ENCODE results near the gene TXNL1.
A peak's percentile ranks its signal among the peaks of the same experiment; 100 is the strongest.
"Not testable (repeated sequence)": the region's sequence is repeated elsewhere in the genome, so short reads cannot be mapped to it uniquely, and the experiment has no call there.

The TXNL1 gene

DNA sequence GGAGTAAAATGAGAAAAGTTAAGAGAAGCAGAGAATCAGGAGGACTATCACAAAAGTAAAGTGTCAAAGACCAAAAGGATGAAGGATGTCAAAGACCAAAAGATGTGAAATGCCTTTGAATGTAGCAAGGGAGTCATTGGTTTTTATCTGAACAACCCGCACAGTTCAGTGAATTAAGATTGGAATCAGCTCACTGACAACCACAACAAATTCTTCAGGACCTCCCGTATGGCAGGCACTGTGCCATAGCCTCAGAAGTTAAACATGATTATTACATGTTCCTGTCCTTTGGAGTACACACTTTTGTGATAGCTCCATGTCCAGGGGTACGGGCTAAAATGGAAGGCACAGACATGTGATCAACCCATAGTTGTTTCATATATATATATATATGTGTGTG, 5.0 kb upstream of the TXNL1 start:
- DNase-seq = no peak

DNA sequence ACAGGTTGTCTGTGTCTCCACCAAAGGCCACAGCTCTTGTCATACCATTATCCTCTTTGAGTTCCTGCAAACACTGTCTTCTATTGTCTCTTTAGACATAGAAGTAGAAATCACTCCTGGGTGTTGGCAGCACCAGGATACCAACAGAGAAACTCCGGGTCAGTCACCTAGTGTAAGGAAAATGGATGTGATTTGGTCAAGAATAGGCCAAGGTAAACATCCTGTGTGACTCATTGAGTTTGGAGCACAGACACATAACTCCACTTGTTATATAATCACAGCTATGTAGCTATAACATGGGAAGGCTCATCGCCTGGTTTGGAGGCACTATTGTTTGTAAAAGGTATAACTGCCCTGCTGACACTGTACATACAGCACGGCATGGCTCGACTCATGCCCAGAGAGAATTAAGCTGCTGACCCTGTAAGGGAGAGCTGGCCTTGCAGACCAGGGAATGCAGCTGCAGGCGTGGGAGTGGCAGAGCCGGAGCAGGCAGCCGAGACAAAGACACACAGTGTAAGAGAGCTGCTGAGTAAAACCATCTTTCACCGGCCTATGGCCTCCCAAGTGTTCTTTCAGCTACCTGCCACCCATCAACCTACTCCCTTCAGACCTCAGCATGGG, 3.4 kb upstream of the TXNL1 start:
- no peak for DNase-seq

DNA sequence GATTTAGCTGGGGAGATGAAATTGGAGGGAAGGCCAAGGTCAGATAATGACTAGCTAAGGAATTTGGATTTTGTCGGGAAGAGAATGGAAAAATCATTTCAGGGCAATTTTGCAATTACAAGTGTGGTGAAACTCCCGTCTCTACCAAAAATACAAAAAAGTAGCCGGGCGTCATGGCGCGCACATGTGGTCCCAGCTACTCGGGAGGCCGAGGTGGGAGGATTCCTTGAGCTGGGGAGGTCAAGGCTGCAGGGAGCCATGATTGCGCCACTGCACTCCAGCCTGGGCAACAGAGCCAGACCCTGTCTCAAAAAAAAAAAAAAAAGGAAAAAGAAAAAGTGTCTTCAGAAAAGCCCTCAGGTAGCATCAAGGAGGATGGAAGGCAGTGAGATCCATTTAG, 1.2 kb upstream of the TXNL1 start:
- DNase-seq = no peak

DNA sequence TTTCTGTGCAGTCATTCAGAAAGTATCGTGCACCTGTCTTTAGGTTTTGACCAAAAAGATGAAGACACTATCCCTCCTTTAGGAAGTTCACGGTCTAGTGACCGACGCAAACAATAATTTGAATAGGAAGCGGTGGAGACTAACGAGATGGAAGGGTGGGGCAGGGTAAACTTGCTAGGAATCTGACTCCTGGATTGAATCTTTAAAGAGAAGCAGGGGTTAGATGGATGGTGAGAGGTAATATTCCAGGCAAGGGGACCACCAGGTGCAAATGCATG, 651 bp upstream of the TXNL1 start:
- no peak for DNase-seq

DNA sequence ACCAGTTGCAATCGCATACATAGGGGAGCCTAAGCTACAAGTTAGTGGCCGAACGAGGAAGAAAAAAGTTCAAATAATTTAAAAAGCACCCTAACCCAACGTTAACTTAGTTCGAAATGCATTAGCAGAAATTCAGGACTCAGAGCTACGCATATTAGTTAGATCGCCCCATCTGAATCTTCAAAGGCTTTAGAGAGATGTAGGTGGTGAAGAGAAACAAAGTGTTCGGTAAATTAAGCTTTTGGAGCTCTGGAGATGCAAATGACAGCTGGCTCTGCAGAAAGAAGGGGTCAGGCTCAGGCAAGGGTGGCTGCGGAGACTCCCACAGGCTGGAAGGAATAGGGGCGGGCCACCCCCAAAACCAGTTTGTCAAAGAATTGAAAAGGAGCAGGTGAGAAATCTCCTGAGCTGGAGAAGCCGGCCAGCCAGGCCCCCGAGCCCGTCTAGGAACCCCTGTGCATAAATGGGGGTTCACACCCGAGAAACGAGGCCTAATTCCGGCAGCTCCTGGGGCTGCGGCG, 621 bp downstream of the TXNL1 start:
- DNase-seq = no peak

DNA sequence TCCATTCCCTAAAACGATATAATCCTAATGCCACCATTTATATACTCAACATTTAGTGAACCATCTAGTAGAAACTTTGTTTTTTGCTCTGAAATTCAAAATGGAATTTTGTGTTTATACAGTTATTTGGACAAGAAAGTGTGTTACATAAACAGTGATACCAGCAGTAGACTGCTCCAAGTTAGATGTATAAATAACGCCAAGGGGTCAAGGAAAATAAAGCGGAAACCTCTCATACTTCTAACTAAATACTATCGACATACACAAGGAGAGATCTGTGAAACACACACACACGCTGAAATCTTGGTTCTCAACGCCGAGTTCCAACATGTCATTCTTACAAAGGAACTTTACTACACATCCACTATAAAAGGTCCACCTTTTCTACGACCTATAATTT, 1.2 kb downstream of the TXNL1 start:
- DNase-seq = no peak

DNA sequence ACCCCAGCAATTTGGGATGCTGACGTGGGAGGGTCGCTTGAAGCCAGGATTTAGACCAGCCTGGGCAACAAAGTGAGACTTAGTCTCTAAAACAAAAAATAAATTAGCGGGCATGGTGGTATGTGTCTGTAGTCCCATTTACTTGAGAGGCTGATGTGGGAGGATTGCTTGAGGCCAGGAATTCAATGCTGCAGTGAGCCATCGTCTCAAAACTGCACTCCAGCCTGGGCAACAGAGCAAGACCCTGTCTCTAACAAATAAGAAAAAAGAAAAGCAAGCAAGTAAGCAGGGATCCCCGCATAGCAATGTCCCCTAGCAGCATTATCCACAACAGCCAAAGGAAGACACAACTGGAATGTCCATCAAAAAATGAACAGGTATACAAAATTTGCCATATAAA, 3.4 kb downstream of the TXNL1 start:
- no peak for DNase-seq

DNA sequence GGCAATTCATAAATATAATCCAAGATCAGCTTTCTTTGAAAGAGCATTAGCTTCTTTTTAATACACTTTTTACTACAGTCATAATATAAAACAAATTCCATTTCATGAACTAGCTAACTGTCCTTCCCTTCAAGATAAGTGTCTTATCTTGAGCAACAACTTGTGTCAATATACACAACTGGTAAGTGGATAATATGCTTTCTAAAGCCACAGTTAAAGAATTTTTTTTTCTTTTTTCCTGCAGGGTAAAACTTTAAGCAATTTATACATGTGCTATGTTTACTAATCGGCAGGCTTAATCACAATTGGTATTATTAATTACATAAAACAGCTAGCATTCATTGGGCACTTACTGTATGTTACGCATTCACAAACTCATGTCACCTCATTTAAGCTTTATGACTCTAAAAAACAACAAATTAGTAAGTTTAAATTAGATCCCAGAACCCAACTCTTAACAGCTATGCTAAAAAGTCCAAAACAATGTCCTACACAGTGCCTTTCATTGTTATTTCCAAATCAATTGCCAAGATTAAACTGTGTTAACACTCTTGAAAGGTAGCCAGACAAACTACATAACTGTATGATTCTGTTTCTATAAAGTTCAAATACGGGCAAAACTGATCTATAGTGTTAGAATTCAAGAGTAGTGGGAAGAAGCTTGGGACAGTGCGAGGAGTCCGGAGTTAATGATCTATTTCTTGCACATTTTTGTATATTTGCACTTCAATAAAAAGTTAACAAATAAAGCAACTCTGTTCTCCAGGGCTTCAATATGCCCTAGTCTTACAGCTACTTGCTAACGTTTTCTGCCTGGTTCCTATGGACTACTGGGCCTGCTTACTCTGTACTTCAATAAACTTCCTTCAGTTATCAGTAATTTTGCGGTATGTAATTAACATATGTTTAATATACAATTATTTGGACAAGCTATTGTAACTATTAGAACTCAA, 6.0 kb downstream of the TXNL1 start:
- DNase-seq = no peak

DNA sequence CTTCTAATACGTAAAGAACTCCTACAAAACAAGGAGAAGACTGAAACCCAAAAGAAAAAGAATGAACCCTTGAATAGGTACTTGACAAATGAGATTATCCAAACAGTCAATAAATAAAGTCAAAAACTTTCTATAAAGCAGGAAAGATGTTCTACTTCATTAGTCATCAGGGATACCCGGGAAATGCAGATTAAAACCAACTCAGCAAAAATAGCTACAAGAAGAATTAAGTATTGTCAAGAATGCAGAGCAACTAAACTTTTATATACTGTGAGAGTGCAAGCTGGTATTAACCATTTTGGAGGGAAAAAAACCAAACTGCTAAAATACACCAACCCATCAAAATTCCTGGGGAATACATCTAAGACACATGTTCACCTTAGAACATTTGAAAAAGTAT, 10.4 kb downstream of the TXNL1 start:
- no peak for DNase-seq

DNA sequence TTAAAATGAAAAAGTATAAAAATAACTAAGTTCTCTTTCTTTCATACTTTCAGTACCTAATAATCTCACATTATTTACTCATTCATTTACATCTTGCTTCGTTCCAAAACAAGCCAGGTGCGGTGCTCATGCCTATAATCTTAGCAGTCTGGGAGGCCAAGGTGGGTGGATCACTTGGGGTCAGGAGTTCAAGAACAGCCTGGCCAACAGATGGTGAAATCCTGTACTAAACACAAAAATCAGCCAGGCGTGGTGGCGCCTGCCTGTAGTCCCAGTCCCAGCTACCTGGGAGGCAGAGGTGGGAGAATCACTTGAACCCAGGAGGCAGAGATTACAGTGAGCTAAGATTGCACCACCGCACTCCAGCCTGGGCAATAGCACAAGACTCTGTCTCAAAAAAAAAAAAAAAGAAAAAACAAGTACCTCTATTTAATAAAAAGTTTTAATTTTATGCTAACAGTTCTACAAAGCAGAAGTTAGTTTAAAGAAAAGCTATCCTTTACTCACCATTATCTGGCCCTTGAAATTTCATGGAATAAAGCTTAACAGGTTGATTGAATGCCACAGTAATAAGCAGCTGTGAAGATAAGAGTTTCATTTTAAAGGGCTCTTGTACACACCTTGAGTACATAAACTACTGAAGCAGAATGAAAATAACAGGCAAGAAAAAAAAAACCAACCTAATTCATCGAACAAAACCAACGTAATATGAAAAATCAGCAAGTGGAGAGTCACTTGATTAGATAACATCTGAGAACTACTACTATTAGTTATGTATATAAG, 22.5 kb downstream of the TXNL1 start:
- peak; percentile 37 for DNase-seq

DNA sequence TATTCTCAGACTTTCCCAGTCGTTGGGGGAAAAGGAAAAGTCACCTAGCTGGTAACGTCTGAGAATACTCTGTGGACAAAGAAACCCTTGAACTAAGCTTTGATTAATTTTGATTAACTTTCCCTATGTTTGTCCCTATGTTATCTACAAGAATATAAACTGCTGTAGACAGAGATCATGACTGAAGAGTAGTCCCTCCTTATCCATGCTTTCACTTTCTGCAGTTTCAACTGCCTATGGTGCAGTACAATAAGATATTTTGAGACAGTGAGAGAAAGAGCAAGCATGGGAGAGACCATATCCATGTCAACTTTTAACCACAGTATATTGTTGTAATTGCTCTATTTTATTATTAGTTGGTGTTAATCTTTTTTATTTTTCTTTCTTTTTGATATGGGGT, 31.8 kb downstream of the TXNL1 start:
- DNase-seq = no peak

DNA sequence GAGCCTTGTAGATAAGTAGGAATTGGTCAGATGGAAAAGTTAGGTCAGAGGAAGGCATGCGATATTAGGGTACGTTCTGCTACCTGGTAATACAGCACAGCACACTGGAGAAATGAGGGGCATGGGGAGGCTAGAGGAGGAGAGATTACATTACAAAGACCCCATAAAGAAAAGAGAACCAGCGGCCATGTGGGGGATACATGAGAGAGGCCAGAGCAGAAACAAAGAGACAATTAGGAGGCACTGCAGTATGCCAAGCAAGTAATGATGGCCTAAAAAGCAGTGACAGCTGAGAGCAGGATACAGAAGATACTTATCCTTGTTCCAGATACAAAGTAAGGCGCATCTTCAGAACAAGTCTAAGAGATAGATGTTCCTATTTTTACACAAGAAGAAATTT, 40.0 kb downstream of the TXNL1 start:
- no peak for DNase-seq

DNA sequence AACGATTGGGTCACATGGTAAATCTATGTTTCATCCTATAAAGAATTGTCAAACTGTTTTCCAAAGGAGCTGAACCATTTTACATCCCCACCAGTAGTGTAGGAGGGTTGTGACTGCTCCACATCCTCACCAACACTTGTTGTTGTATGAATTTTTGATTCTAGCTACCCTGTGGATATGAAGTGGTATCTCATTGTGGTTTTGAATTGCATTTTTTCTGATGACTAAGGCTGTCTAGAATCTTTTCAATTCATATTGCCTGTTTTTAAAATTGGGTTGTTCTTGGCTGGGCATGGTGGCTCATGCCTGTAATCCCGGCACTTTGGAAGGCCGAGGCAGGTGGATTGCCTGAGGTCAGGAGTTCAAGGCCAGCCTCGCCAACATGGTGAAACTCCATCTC, 44.5 kb downstream of the TXNL1 start:
- no peak for DNase-seq

DNA sequence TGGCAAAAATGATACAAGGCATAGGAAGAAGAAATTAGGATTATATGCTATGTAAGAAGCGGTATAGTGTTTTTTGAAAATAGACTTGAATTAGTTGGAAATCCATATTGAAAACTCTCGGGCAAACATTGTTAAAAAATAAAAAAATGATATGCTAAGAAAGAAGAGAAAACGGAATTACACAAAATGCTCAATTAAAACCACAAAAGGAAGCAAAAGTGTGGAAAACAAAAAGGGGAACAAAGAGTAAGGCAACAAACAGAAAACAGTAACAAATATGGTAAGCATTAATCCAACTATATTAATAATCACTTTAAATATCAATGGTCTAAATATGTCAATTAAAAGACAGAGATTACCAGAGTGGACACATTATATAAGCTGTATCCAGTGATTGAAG, 58.4 kb downstream of the TXNL1 start:
- no peak for DNase-seq

DNA sequence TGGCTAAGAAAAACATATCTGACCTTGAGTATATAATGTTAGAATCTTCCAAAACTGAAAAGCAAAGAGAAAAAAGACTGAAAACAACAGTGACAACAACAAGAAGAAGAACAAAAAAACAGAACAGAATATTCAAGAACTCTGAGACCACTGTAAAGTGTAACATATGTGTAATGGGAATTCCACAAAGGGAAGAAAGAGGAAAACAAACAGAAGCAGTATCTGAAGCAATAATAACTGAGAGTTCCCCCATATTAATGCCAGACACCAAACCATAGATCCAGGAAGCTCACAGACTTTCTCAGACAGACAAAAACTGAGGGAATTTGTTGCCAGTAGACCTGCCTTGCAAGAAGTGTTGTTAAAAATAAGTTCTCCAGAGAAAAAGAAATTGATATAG, 58.9 kb downstream of the TXNL1 start:
- no peak for DNase-seq

DNA sequence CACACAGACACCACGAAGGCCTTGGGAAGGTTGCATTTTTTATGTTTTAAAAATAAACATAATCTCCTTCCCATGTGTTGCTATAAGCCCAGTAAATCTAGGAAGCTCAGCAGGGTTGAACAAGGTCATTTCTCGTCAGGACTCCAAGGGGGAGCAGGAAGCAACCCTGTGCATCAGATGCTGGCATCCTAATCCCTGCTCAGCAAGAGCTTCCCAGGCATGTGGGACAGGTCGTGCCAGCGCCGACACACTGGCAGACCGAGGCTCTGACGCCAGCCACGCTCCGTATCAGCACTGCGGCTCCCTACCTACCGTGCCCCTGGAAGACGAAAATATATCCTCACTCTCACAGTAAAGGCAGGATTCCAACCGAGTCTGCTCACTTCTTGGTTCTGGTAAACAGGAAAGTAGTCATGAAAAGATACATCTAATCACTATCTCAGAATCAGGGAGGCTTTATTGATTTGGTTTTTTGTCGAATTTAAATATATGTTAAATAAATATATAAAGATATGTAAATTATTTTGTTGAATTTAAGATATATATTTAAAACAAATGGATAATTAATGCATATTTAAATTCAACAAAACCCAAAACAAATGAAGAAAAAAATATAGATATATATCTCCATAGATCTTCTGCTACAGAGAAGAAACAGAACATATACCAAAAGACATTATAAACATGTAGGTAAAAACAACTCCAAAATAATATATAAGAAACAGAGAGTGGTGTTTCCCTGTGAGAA, 61.4 kb downstream of the TXNL1 start:
- DNase-seq = no peak

DNA sequence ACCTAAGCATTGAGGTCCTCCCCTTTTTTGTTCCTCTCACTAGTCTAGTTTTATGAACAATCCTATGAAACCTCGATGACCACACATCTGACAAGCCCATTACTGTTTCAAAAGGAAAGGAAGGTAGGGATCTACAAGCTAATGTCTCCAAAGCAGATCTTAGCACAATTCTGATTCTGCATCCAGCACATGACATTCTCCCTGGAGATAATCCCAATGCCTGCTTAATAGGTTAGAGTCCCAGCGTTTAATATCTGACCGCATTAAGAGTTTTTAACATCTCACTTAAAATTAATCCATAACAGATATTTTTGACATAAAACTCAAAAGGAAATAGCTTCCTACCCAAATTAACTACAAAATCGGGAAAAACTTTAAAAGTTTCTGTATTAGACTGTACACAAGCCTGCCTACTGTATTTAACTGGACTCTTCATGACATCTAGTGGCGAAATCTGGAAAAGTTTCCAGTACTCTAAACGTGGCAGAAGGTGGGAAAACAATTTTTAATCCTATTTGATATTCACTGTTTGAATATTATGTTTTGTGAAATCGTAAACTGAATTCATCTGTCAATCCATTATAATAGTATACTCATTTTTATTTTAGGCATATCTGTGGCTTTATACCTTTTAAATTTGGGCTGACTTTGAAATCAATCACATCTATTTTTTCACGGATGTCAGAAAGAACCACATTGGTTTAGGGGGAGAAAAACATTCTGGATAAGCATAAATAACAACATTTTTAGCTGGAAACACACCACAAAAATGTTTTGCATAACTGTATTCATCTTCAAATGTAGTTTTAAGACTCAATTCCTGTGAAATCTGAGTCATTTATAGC, 62.4 kb downstream of the TXNL1 start:
- DNase-seq = no peak

DNA sequence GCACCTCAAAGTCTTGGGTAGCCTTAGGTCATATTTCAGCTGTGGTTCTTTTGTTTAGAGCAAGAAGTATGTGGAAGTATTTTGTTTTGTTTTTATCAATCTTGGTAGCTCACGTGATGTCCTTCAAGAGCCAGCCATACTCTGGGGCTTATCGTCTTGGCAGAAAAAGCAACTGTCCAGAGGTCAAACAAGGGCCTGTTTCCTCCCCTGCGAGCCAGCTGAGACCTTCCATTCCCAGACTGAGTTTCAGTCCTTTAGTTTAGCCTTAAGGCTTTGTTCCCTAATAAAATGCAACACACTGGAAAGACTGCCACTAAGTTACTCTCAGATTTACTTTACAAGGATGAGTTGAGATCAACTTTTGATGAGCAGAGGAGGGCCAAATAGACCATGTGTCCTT, 63.5 kb downstream of the TXNL1 start:
- no peak for DNase-seq

DNA sequence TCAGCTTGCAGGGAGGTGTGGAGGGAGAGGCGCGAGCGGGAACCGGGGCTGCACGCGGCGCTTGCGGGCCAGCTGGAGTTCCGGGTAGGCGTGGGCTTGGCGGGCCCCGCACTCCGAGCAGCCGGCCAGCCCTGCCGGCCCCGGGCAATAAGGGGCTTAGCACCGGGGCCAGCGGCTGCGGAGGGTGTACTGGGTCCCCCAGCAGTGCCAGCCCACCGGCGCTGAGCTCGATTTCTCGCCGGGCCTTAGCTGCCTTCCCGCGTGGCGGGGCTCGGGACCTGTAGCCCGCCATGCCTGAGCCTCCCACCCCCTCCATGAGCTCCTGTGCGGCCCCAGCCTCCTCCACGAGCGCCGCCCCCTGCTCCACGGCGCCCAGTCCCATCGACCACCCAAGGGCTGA, 66.1 kb downstream of the TXNL1 start:
- DNase-seq = not testable (repeated sequence)

DNA sequence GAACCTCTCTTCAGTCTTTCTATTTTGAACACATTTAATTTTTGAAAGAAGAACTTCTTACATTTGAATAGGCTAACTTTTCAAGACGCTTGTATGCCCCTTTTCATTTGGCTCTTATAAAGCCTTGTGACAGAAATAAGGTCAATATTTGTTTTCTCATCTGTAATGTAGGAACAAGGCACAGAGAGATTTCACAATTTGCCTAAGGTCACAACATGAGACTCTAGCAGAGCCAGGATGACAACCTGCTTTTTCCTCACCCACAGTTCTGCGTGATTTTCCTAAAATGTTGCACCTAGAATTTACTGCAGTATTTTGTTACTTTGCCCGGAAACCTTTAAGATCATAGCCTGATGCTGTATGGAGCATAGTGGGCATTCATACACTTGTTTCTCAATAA, 67.4 kb downstream of the TXNL1 start:
- DNase-seq = no peak

DNA sequence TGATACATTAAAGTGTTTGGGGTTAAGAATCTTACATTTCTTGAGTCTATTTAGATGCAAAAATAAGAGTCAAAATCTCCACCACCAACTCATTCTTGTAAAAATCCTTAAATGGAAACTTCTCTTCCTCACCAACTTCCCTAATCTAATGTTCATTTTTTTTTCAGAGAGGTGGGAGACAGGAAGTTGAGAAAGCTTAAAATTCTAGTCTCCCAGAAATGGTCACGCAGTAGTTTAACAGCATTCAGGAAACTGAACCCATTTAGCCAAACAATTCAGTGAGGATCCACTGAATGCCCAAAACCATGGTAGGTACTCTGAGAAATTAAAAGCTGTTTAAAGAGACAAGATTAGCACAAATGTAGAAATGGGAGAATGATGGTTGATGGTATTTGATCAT, 69.0 kb downstream of the TXNL1 start:
- DNase-seq = no peak

DNA sequence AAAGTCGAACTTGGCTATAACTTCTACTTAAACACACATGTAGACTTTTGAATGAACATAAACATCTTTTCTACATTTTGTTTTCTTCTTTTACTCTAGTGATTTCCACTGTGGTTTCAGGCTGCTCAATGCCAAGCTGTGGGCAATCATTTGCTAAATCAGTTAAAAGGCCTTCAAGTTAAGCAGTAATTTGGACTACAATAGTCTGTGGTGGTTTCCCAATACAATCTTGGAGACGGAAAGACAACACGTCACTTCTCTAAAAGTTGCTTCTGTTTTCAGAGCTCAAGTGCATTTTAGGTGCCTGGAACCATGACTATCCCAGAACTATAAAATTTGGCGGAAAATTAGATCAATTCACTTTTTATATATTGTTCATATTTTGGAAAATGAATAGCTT, 69.4 kb downstream of the TXNL1 start:
- DNase-seq = no peak
